HG03159 (cell line): ENCODE results near the gene CCDC102B.
"Not testable (repeated sequence)": the region's sequence is repeated elsewhere in the genome, so short reads cannot be mapped to it uniquely, and the experiment has no call there.

ENCODE experiments used
- ATAC-seq: cut with Tn5 transposase; IDR thresholded peaks from one replicate; pipeline ENCODE4 v1.9.1; 2021; ENCODE audit warnings: mild to moderate bottlenecking, moderate library complexity; ENCODE audit not compliant: unreplicated experiment

Gene CCDC102B

DNA sequence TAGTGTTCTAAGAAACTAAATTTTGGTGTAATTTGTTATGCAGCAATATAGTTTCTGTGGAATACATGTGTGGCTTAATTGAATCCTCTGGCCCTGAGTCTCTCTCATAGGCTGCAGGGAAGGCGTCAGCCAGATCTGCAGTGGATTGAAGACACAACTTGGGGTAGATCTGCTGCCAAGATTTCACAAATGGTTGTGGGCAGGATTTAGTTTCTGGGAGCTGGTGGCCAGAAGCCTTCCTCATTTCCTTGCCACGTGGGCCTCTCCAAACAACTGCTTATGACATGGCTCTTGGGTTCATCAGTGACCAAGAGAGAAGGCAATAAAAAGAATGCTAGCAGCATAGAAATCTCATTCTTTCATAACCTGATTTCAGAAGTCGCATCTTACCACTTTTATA, 28.2 kb downstream of the CCDC102B start:
- no peak for ATAC-seq

GRCh38 chr18:68830256-68831045, 32.6 kb downstream of the CCDC102B start:
- no peak for ATAC-seq

- no peak for ATAC-seq
Observed at GRCh38 chr18:68833756-68834155, 35.9 kb downstream of the CCDC102B start.

GRCh38 chr18:68837665-68838451, 40.0 kb downstream of the CCDC102B start:
- no peak for ATAC-seq

DNA sequence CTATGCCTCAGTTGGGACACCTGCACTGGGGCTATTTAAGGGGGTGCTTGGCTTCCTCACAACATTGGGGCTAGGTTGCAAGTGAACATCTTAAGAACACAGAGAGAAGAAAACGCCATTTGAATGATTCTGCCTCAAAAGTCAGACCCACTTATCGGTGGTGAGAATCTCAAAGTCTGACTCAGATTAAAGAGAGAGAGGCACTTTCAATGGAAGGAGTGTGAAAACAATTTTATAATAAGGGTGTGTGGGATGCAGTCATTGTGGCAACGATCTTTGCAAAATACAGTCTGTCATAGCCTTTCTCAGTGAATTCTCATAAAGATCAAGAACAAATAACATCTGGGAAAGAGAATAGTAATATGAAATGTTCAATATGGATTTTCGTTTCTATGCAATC, 41.8 kb downstream of the CCDC102B start:
- no peak for ATAC-seq

DNA sequence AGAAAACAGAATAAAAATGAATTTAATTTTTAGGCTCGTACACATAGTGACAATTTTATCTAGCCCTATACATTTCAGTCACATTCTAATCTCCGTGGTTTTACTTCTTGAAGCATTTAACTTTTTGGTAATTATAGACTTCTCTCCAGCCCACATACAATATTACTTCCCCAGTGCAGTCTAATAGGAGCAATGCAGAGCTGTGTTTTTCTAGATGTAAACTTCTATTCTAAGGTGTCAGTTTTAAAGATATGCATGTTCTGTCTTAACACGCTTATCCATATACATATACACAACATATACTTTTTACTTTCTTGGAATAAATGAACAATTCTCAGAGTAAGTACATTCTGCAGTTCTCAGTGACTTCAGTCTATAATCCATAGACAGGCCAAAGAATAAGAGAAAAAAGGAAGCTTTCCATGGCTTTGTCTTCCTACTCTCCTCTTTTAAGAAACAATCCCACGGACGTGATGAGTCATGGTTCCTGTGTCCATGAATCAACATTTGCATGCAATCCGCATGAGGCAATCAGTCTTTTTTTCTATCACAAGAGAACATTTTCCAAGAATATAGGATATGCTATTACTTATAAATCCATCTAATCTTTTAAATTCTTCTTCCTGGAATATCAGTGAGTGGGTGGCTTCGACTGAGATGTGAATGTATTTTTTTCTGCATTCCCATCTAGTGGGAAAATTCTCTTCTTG, 42.8 kb downstream of the CCDC102B start:
- no peak for ATAC-seq

DNA sequence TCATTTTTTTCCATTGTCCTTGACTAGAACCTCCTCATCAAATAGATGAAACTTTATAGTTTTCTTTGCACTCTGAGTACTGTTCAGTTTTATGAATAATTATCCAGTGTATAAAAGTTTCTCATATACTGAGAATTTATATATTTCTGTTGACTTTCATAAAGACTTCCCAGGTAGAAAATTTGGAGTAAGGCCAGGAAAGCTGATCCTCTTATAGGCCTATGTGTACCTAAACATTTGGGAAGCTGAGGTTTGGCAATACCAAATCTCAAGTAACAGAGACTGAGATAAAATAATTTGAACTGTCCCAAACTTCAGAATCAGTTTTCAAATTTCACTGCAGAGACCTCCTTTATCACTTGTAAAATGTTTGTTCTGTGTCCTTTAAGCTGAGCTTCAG, 43.4 kb downstream of the CCDC102B start:
- ATAC-seq: no peak

- ATAC-seq: no peak
Observed at GRCh38 chr18:68842951-68843350, 45.1 kb downstream of the CCDC102B start.

DNA sequence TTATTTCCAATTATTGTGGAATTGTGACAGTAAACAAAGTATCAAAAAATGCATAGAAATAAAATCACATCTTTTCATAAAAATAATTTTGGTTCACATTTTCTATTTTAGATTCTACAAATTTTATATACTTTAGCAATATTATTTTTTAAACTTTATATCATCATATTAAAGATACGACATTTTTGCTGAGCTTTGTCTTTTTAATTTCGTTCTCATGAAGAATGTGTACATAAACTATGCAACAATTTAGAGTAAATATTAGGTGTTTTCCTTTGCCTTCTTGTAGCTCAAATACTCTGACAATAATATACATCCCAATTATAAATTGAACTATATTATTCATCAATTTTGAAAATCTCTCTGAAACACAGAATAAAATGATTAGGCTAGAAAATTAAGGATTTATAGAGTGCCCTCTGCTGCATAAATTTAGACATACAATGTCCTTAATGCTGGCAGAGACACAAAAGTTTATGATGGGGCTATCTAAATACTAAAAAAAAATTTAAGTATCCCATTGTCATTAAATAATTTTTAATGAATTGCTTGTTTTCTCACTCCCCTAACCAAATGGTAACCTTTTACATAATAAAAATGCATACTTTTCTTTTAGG, 45.7 kb downstream of the CCDC102B start:
- no peak for ATAC-seq

GRCh38 chr18:68847219-68847837, 49.4 kb downstream of the CCDC102B start:
- ATAC-seq: peak; percentile 71

DNA sequence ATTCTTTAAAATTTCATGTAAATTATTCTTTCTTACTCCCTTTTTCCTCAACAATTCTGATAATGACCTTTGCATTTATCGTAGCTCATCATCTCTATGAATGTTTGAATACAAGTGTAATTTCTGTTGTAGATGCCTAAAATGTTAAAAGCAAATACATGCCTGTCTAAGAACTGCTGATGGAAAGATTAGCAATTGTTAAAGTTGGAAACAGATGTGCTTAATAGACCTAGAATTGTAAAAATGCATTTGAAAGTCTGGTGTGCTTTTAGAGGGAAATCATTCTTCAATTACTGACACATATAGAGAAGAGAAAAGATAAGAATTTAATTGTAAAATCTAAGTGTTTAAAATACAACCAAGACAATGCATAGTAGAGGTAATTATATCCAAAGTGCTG, 50.4 kb downstream of the CCDC102B start:
- ATAC-seq: no peak

- ATAC-seq: no peak
Observed at GRCh38 chr18:68854786-68855391, 57.0 kb downstream of the CCDC102B start.

DNA sequence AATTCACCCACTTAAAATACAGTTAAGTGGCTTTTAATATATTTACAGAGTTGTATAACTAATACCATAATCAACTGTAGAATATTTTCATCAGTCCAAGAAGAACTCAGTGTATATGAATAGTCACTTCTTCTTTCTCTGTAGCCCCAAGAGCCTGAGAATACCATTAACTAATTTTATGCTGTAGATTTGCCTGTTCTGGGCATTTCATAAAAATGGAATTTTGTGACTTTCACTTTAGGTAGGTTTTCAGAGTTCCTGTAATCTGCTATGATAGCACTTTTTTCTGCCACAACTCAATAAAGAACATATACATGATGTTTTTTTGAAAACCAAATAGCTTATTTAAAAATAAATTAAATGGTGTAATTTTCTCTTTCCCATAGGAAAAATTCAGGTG, 57.6 kb downstream of the CCDC102B start:
- ATAC-seq: no peak

DNA sequence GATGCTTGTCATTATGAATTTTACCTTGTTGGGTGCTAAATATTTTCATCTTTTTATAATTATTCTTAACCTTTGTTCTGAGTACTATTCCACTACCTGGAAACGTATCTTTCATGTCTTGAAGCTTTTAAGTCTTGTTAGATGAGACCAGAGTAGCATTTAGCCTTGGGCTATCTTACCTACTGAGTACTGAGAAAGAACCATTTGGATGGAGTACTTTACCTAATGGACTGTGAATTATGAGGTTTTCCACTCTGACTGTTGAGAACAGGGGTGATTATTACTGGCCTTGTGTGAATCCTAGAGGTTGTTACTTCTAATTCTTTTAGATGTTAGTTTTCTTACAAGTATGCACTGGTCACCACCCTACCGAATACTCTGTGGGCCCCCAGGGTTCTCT, 63.5 kb downstream of the CCDC102B start:
- no peak for ATAC-seq

DNA sequence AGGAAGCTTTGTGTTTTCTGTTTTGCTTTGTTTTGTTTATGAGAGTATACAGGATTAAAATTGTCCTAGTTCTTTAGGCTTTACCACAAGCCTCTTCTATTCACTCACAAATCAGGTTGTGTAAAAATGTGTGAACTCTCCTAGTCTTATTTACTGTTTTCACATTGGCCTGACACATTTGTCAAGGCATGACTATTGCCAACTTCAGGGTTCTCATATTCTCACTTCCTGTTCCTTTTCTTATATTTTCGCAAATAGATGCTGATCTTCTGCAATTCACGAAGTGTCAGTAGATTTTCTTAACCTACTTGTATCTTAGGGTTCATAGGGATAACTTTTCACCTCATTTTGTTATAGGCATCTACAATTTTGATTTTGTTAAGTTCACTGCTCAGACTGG, 67.1 kb downstream of the CCDC102B start:
- ATAC-seq: no peak

GRCh38 chr18:68865503-68865902, 67.6 kb downstream of the CCDC102B start:
- ATAC-seq: no peak

GRCh38 chr18:68873003-68873402, 75.1 kb downstream of the CCDC102B start:
- ATAC-seq: no peak

GRCh38 chr18:68874361-68874760, 76.5 kb downstream of the CCDC102B start:
- ATAC-seq: no peak

GRCh38 chr18:68879947-68880346, 82.1 kb downstream of the CCDC102B start:
- not testable (repeated sequence) for ATAC-seq

- no peak for ATAC-seq
Observed at GRCh38 chr18:68887410-68887809, 89.5 kb downstream of the CCDC102B start.
